ENCODE measurements around the gene CD7.

Gene CD7

GRCh38 chr17:82281076-82281475 is 36.3 kb downstream of the CD7 start:
- TF ChIP-seq REST (IDR thresholded peaks at IDR 0.05; ENCODE audit: insufficient read depth in 1 of 2, low read depth in 2 of 2, low read length in 2 of 2) (no peak), FOXP2 (optimal IDR thresholded peaks at IDR 0.05; ENCODE audit: borderline replicate concordance, extremely low read depth, extremely low read length, insufficient read depth) (no peak), POLR2AphosphoS5 (IDR thresholded peaks at IDR 0.05; ENCODE audit: low read depth, low read length) (no peak), SIN3A (IDR thresholded peaks at IDR 0.05; ENCODE audit: borderline replicate concordance, insufficient read depth, low read length) (no peak), TAF1 (IDR thresholded peaks at IDR 0.05; ENCODE audit: borderline replicate concordance, insufficient read depth, low read length) (no peak)

- TF ChIP-seq POLR2AphosphoS5 (IDR thresholded peaks at IDR 0.05; ENCODE audit: low read depth, low read length) (no peak), SIN3A (IDR thresholded peaks at IDR 0.05; ENCODE audit: borderline replicate concordance, insufficient read depth, low read length) (no peak), REST (IDR thresholded peaks at IDR 0.05; ENCODE audit: insufficient read depth in 1 of 2, low read depth in 2 of 2, low read length in 2 of 2) (no peak), TAF1 (IDR thresholded peaks at IDR 0.05; ENCODE audit: borderline replicate concordance, insufficient read depth, low read length) (no peak), FOXP2 (optimal IDR thresholded peaks at IDR 0.05; ENCODE audit: borderline replicate concordance, extremely low read depth, extremely low read length, insufficient read depth) (no peak)
Observed at GRCh38 chr17:82280537-82280936, 36.9 kb downstream of the CD7 start.

GRCh38 chr17:82278786-82279391 is 38.5 kb downstream of the CD7 start:
- no peak for TF ChIP-seq SIN3A (IDR thresholded peaks at IDR 0.05; ENCODE audit: borderline replicate concordance, insufficient read depth, low read length)
- TF ChIP-seq POLR2AphosphoS5 (IDR thresholded peaks at IDR 0.05; ENCODE audit: low read depth, low read length) = no peak
- no peak for TF ChIP-seq TAF1 (IDR thresholded peaks at IDR 0.05; ENCODE audit: borderline replicate concordance, insufficient read depth, low read length)
- no peak for TF ChIP-seq REST (IDR thresholded peaks at IDR 0.05; ENCODE audit: insufficient read depth in 1 of 2, low read depth in 2 of 2, low read length in 2 of 2)
- no peak for TF ChIP-seq FOXP2 (optimal IDR thresholded peaks at IDR 0.05; ENCODE audit: borderline replicate concordance, extremely low read depth, extremely low read length, insufficient read depth)

GRCh38 chr17:82278308-82278707 is 39.1 kb downstream of the CD7 start:
- no peak for TF ChIP-seq REST (IDR thresholded peaks at IDR 0.05; ENCODE audit: insufficient read depth in 1 of 2, low read depth in 2 of 2, low read length in 2 of 2)
- TF ChIP-seq FOXP2 (optimal IDR thresholded peaks at IDR 0.05; ENCODE audit: borderline replicate concordance, extremely low read depth, extremely low read length, insufficient read depth) = no peak
- no peak for TF ChIP-seq SIN3A (IDR thresholded peaks at IDR 0.05; ENCODE audit: borderline replicate concordance, insufficient read depth, low read length)

- TF ChIP-seq TAF1 (IDR thresholded peaks at IDR 0.05; ENCODE audit: borderline replicate concordance, insufficient read depth, low read length) (no peak), FOXP2 (optimal IDR thresholded peaks at IDR 0.05; ENCODE audit: borderline replicate concordance, extremely low read depth, extremely low read length, insufficient read depth) (no peak), POLR2AphosphoS5 (IDR thresholded peaks at IDR 0.05; ENCODE audit: low read depth, low read length) (no peak), REST (IDR thresholded peaks at IDR 0.05; ENCODE audit: insufficient read depth in 1 of 2, low read depth in 2 of 2, low read length in 2 of 2) (no peak), SIN3A (IDR thresholded peaks at IDR 0.05; ENCODE audit: borderline replicate concordance, insufficient read depth, low read length) (no peak)
Observed at GRCh38 chr17:82277851-82278250, 39.6 kb downstream of the CD7 start.

Data from PFSK-1 (cell line).